ENCODE measurements around the gene ANKS1A.

The ANKS1A gene

GRCh38 chr6:35064290-35064689, 175.2 kb downstream of the ANKS1A start:
- no peak for DNase-seq
- H3K4me3 ChIP-seq (ENCODE audit: low read depth, low read length), result no peak overlapping the region
- in situ Hi-C loops (cut with HindIII; ENCODE audit: low pct_ligation_motif_present, low sequenced_read_pairs), result no loop called here
- H3K27ac ChIP-seq, result no peak overlapping the region
- no peaks in the 10 kb centered on the region for H3K27me3 ChIP-seq (replicated peaks)
- peaks cover 2% of the 10 kb centered on the region for H3K36me3 ChIP-seq (replicated peaks)
- TF ChIP-seq CTCF (IDR thresholded peaks at IDR 0.05; ENCODE audit: low read depth, low read length, missing control alignments), result no peak

GRCh38 chr6:35064757-35065440, 175.8 kb downstream of the ANKS1A start:
- no peak overlapping the region for H3K4me3 ChIP-seq (ENCODE audit: low read depth, low read length)

GRCh38 chr6:35065441-35065800, 176.4 kb downstream of the ANKS1A start:
- Histone ChIP-seq H3K27ac (no peak overlapping the region), H3K4me3 (ENCODE audit: low read depth, low read length) (no peak overlapping the region), H3K27me3 (replicated peaks) (no peaks in the 10 kb centered on the region), H3K36me3 (replicated peaks) (peaks cover 2% of the 10 kb centered on the region)
- no peak for TF ChIP-seq CTCF (IDR thresholded peaks at IDR 0.05; ENCODE audit: low read depth, low read length, missing control alignments)
- DNase-seq, result no peak
- in situ Hi-C loops (cut with HindIII; ENCODE audit: low pct_ligation_motif_present, low sequenced_read_pairs), result no loop called here

More at GRCh38 chr6:35064757-35065440, 175.8 kb downstream of the ANKS1A start:
- H3K36me3 ChIP-seq (replicated peaks), result peaks cover 2% of the 10 kb centered on the region
- no peak for TF ChIP-seq CTCF (IDR thresholded peaks at IDR 0.05; ENCODE audit: low read depth, low read length, missing control alignments)
- H3K27ac ChIP-seq, result no peak overlapping the region
- DNase-seq, result no peak
- H3K27me3 ChIP-seq (replicated peaks), result no peaks in the 10 kb centered on the region
- in situ Hi-C loops (cut with HindIII; ENCODE audit: low pct_ligation_motif_present, low sequenced_read_pairs), result no loop called here

- Histone ChIP-seq H3K27me3 (replicated peaks) (no peaks in the 10 kb centered on the region), H3K27ac (no peak overlapping the region), H3K4me3 (ENCODE audit: low read depth, low read length) (no peak overlapping the region), H3K36me3 (replicated peaks) (peaks cover 2% of the 10 kb centered on the region)
- no peak for TF ChIP-seq CTCF (IDR thresholded peaks at IDR 0.05; ENCODE audit: low read depth, low read length, missing control alignments)
- DNase-seq, result no peak
- in situ Hi-C loops (cut with HindIII; ENCODE audit: low pct_ligation_motif_present, low sequenced_read_pairs), result no loop called here
Observed at GRCh38 chr6:35065870-35066269, 176.8 kb downstream of the ANKS1A start.

- in situ Hi-C loops (cut with HindIII; ENCODE audit: low pct_ligation_motif_present, low sequenced_read_pairs), result no loop called here
- H3K27ac ChIP-seq, result no peak overlapping the region
- no peak for TF ChIP-seq CTCF (IDR thresholded peaks at IDR 0.05; ENCODE audit: low read depth, low read length, missing control alignments)
- H3K36me3 ChIP-seq (replicated peaks), result peaks cover 2% of the 10 kb centered on the region
- DNase-seq, result no peak
- no peak overlapping the region for H3K4me3 ChIP-seq (ENCODE audit: low read depth, low read length)
- H3K27me3 ChIP-seq (replicated peaks), result no peaks in the 10 kb centered on the region
Observed at GRCh38 chr6:35067234-35067633, 178.2 kb downstream of the ANKS1A start.

- no peak overlapping the region for H3K27ac ChIP-seq
- TF ChIP-seq CTCF (IDR thresholded peaks at IDR 0.05; ENCODE audit: low read depth, low read length, missing control alignments), result no peak
- no peak overlapping the region for H3K4me3 ChIP-seq (ENCODE audit: low read depth, low read length)
- in situ Hi-C loops (cut with HindIII; ENCODE audit: low pct_ligation_motif_present, low sequenced_read_pairs), result no loop called here
- no peak for DNase-seq
- no peaks in the 10 kb centered on the region for H3K27me3 ChIP-seq (replicated peaks)
- peaks cover 2% of the 10 kb centered on the region for H3K36me3 ChIP-seq (replicated peaks)
Observed at GRCh38 chr6:35068206-35068605, 179.2 kb downstream of the ANKS1A start.

Measured in brain microvascular endothelial cell (primary cell).